HG03060 (cell line): ENCODE results near the gene TNNI3K.
"Not testable (repeated sequence)": the region's sequence is repeated elsewhere in the genome, so short reads cannot be mapped to it uniquely, and the experiment has no call there.

Experiments
- ATAC-seq: cut with Tn5 transposase; IDR thresholded peaks from one replicate; pipeline ENCODE4 v1.9.1; 2021; ENCODE audit warnings: low read depth, moderate number of reproducible peaks; ENCODE audit not compliant: unreplicated experiment

TNNI3K gene

DNA sequence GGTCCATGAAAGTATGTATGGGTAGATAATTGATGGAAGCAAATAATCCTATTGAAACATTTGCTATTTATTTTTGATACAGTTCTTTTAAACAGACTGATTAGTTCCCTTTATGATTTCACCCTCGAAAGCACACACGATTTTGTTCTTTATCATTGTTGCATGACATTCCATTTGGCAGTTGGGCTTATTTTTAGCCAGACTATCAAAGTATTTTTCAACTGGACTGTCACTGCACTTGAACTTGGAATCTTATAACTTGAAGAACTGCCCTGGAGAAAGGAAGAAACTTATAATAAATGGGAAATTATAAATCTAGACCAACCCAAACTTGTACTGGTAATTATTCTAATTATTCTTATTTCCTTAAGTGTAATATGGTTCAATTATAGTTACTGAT lies at the start of gene TNNI3K:
Gene TNNI3K, plus strand, starts transcription at position 235 of the 400 bp plus-strand sequence. Its CDS starts 65 bp downstream, at position 300.
- ATAC-seq, result no peak

DNA sequence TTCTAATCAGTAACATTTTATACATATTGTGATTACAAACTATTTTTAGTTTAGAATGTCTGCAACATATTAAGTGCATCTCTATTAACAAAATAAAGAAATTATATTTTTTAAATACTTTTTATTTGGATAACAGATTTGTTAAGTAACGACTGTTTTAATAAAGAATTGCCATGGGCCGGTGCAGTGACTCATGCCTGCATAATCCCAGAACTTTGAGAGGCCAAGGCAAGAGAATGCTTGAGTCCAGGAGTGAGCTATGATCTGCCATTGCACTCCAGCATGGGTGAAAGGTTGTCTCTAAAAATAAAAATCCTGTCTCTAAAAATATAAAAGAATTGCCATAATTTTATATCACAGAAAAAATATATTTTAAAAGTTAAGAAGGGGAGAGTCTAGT lies 41.3 kb upstream of the TNNI3K start:
- no peak for ATAC-seq

- ATAC-seq, result no peak
Measured at GRCh38 chr1:74195339-74195738, 39.8 kb upstream of the TNNI3K start.

DNA sequence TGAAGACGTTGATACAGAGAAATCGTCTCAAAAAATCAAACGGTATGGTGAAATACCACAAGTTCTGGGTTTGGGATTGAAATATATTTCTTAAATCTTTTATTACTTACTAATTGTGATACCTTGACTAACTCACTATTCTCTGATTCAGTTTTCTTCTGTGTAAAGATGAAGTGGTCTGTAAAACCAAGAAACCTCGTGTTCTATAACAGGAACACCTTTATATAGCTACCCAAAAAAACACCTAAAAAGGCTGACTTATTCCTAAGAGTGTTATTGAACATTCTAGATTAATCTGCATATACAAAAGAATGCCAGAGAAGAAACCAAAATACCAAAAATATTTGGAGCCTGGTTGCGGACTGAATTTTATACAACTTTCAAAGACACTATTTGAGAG lies 37.9 kb upstream of the TNNI3K start:
- no peak for ATAC-seq

DNA sequence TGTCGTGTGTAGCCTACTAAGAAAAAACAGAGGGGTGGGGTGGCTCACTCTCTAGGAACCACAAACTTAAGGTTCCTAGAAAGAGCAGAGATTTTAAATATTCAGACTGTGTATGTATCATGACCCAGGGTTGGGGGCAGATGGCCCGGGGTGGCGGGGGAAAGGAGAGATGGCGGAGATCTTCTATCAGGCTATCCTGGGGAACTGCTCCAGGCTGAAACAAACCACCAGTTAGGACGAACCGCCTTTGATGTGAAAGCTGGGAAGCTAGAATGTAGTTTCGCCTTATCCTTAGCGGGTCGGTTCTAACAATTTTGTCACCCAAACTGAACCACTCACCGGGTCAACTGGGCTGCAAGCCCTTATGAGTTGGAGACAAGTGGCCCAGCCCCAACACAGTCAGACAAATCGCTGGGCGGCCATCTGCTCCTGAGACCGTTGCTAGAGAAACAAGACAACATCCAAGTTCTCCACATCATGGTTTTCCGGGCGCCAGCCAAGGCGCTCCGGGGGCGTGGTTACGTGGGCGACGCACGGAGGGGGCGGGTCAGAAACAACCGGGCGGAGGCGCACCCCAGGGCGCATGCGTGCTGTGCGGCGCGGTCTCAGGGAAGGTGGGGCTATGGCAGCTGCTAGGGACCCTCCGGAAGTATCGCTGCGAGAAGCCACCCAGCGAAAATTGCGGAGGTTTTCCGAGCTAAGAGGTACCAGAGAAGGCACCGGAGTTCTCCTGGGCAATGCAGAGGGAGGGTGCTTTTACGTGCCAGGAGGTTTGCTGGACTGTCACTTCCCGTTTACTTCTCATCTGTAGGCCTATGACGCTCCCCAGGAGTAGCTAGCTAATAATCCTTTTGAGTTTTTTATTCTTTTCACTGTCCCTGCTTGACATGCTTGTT lies 37.3 kb upstream of the TNNI3K start, which contains the start of the genes FPGT and LRRIQ3:
Gene FPGT, plus strand, starts transcription at position 586 of the 896 bp plus-strand sequence. Its CDS starts 37 bp downstream, at position 623.
Gene LRRIQ3, minus strand, starts transcription at position 520 of the 896 bp plus-strand sequence. CDS start 14,492 bp downstream, outside the sequence.
- peak; percentile 89 for ATAC-seq

GRCh38 chr1:74199504-74199903 lies 35.7 kb upstream of the TNNI3K start:
- ATAC-seq, result no peak

- ATAC-seq, result no peak
Measured at GRCh38 chr1:74205266-74205665, 29.9 kb upstream of the TNNI3K start.

DNA sequence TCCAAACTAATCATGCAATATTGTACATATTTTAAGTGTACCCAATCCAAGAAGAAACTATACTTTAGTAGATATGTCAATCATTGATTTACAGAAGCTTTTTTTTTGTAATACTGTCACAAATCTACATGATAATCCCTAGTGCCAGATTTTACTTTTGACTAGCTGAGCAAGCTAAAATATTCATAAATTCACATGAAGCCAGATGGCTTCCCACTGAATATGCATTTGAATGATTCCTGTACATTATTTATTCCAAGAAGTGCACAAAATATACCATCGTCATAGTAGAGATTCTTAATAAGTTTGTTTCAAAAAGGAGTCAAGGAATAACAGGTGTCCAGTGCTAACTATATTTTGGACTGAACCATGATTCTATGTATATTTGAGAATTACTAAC lies 20.0 kb upstream of the TNNI3K start:
- no peak for ATAC-seq

GRCh38 chr1:74222701-74223100 lies 12.5 kb upstream of the TNNI3K start:
- no peak for ATAC-seq

DNA sequence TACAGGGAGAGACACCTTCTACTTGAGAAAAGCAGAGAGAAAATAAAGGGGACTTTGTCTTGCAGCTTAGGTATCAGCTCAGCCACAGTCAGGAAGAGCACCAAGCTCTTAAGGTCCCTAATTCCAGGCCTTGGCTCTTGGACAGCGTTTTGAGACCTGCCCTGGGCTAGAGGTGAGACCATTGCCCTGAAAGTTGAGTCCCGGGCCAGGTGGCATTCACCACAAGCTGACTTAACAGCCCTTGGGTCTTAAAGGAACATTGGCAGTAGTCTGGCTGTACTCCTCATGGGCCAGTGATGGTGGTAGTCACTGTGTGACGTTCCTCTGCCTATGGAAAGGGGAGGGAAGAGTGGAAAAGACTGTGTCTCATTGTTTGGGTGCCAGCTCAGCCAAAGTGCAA lies 11.7 kb upstream of the TNNI3K start:
- no peak for ATAC-seq

- no peak for ATAC-seq
Measured at GRCh38 chr1:74236440-74236839, 1.3 kb downstream of the TNNI3K start.

- no peak for ATAC-seq
Measured at GRCh38 chr1:74237035-74237434, 1.8 kb downstream of the TNNI3K start.

GRCh38 chr1:74237787-74238186 lies 2.6 kb downstream of the TNNI3K start:
- ATAC-seq, result no peak

- ATAC-seq, result no peak
Measured at GRCh38 chr1:74245168-74245772, 10.1 kb downstream of the TNNI3K start.

DNA sequence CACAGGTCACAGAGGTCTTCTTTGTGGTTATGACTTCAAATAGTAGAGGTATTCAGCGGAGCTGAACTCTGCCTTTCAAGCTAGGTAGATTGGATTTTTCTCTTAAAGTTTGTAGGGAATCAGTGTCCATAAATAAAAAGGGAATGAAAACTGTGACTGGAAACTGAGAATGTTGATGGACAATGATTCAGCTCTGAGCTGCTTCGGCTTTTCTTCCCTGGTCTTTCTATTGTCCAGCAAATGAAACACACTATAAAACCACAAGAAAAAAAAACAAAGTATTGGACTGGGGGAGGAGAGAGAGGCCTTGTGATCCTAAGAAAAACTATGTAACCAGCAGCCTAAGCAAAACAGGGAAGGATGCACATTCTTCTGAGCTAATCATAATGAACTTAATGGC lies 11.1 kb downstream of the TNNI3K start:
- ATAC-seq, result no peak

DNA sequence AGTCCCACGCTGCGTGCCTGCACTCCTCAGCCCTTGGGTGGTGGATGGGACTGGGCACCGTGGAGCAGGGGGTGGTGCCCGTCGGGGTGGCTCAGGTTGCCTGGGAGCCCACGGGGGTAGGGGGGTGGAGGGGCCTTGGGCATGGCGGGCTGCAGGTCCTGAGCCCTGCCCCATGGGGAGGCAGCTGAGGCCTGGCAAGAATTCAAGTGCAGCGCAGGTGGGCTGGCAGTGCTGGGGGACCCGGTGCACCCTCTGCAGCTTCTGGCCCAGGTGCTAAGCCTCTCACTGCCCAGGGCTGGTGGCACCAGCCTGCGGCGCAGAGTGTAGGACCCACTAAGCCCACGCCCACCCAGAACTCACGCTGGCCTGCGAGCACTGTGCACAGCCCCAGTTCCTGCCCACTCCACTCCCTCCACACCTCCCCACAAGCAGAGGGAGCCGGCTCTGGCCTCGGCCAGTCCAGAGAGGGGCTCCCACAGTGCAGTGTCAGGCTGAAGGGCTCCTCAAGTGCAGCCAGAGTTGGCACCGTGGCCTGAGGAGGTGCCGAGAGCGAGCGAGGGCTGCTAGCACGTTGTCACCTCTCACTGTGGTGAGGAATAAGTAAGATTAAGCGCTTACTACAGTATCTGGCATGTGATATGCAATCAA lies 12.8 kb downstream of the TNNI3K start:
- ATAC-seq, result no peak

DNA sequence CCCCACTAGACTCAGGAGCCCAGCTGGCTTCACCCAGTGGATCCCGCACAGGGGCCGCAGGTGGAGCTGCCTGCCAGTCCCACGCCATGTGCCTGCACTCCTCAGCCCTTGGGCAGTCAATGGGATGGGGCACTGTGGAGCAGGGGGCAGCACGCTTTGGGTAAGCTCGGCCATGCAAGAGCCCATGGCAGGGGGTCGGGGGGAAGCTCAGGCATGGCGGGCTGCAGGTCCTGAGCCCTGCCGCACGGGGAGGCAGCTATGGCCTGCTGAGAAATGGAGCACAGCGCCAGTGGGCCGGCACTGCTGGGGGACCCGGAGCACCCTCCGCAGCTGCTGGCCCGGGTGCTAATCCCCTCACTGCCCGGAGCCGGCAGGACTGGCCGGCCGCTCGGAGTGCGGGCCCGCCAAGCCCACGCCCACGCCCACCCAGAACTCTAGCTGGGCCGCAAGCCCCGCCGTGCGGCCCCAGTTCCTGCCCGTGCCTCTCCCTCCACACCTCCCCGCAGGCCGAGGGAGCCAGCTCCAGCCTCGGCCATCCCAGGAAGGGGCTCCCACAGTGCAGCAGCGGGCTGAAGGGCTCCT lies 18.1 kb downstream of the TNNI3K start:
- ATAC-seq, result not testable (repeated sequence)

DNA sequence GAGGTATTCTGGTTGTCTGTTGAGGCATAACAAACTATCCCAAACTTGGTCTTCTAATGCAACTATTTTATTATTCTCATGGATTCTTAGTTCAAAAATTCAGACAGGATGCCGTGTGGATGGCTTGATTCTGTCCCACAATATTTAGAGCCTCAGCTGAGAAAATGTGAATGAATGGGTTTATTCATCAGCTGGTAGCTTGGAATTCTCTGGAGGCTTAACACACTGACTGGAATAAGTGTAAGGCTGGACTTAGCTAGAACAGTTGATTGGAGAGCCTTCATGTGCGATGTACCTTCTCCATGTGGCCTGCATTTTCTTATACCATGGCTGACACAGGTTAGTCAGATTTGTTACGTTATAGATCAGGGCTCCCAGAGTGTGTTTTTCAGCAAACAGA lies 30.8 kb downstream of the TNNI3K start:
- ATAC-seq, result no peak

- ATAC-seq, result no peak
Measured at GRCh38 chr1:74271503-74271902, 36.3 kb downstream of the TNNI3K start.

DNA sequence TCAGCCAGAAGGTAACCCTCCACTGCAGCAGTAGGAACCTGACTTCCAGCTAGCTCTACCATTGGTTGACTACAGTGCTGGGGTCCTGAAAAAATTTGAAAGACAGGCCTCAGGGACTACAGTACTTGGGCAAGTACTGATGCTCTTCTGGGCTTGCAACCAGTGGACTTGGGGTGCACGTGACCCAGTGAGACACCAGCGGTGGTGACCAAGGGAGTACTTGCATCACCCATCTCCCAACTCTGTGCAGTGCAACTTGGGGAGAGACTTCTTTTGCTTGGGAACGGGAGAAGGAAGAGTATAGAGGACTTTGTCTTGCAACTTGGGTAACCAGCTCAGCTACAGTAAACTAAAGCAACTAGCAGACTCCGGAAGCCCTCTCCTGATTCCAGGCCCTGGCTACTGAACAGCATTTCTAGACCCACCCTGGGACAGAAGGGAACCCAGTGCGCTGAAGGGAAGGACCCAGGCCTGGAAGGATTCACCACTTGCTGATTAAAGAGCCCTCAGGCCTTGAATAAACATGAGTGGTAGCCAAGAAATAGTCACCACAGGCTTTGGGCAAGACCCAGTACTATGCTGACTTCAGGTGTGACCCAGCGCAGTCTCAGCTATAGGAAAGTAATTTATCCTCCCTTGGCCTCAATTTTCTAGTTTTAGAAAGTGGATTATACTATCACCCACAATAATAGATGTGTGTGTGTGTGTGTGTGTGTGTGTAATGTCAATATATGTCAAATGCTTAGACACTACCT lies 45.6 kb downstream of the TNNI3K start:
- ATAC-seq, result no peak
